Hepatocyte (in vitro differentiated cells): ENCODE measurements around the gene LIN9.

Experiments
- CTCF ChIP-seq: fragments of 200-600 bp; sonication (generic); IDR thresholded peaks from 2 replicates; pipeline ENCODE4 v1.5.1; 2016; ENCODE audit warnings: antibody characterized with exemption, mild to moderate bottlenecking; ENCODE audit not compliant: poor library complexity
- EZH2 ChIP-seq: fragments of 200-600 bp; sonication (generic); IDR thresholded peaks from 2 replicates; pipeline ENCODE4 v1.6.1; 2016; ENCODE audit warnings: antibody characterized with exemption, mild to moderate bottlenecking, borderline replicate concordance
- EZH2phosphoT487 ChIP-seq: fragments of 200-600 bp; sonication (generic); IDR thresholded peaks from one replicate; pipeline ENCODE4 v1.6.1; 2018; ENCODE audit warnings: antibody characterized with exemption, mild to moderate bottlenecking, low read depth, moderate library complexity; ENCODE audit not compliant: unreplicated experiment, severe bottlenecking

- TF ChIP-seq CTCF (no peak), EZH2 (no peak), EZH2phosphoT487 (no peak)
These were observed 60.2 kb downstream of the LIN9 start for GRCh38 chr1:226248796-226249195.
